ENCODE measurements around the gene ZNF467. TPM values are rescaled to one million over a fixed set of nuclear protein-coding genes. Genes with fewer than 3 reads are reported as not detected.

Gene ZNF467
- total RNA-seq, 1 experiment from 2014 or later: 3.5 TPM

DNA sequence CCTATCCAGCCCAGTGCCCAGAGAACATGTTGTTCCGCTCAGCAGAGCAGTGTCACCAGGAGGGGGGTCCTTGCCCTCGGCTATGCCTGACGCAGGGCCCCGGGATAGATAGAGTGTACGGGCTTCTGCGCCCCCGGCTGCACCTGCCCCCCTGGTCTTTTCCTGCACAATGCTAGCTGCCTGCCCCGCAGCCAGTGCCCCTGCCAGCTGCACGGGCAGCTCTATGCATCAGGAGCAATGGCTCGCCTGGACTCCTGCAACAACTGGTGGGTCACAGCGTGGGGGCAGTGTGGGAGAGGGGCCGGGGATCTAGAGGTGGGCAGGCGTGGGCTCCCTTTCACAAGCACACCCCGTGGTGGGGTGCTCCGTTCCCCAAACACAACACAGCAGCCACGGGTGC is 33.3 kb upstream of the ZNF467 start:
- H3K9me3 ChIP-seq (ENCODE audit: low read depth, low read length, poor library complexity, severe bottlenecking): no peaks in the 10 kb centered on the region
- DNase-seq (ENCODE audit: low spot score): no peak
- ChIA-PET POLR2A (ENCODE audit: low non-redundant PET) (no interaction called here), CTCF (interaction anchor here (0.6 kb wide), 1 partner anchor 8 kb away, joined by 3 read pairs; no protein-coding TSS in a partner anchor)
- H3K36me3 ChIP-seq (ENCODE audit: insufficient read depth, low read length, poor library complexity, severe bottlenecking): no peaks in the 10 kb centered on the region
- no TSS peak for BruUV-seq (replicated peaks)
- intact Hi-C loops (cut with micrococcal nuclease; ENCODE audit: unreplicated experiment): loop anchor here (5.0 to 10.0 kb wide), 2 partner anchors 238 to 471 kb away; no protein-coding TSS in a partner anchor
- no peaks in the 10 kb centered on the region for H3K4me1 ChIP-seq (ENCODE audit: insufficient read depth, low read length, poor library complexity, severe bottlenecking)
- no peak overlapping the region for H3K4me3 ChIP-seq (ENCODE audit: low read depth, low read length, poor library complexity, severe bottlenecking)
- no peak for TF ChIP-seq EZH2 (IDR thresholded peaks at IDR 0.05; ENCODE audit: borderline replicate concordance, low read depth, low read length, poor library complexity, severe bottlenecking)
- TF ChIP-seq CTCF (conservative IDR thresholded peaks at IDR 0.05; ENCODE audit: low read depth, low read length): no peak
- H3K27me3 ChIP-seq (replicated peaks; ENCODE audit: insufficient read depth, low read depth, low read length, poor library complexity): no peaks in the 10 kb centered on the region
- no peak overlapping the region for H3K27ac ChIP-seq (ENCODE audit: low read depth, low read length, poor library complexity, severe bottlenecking)

GRCh38 chr7:149804106-149804505 is 30.7 kb upstream of the ZNF467 start:
- CTCF ChIA-PET: no interaction called here
- DNase-seq (ENCODE audit: low spot score): no peak
- no peaks in the 10 kb centered on the region for H3K27me3 ChIP-seq (replicated peaks; ENCODE audit: insufficient read depth, low read depth, low read length, poor library complexity)

GRCh38 chr7:149803551-149804074 is 30.2 kb upstream of the ZNF467 start:
- ChIA-PET CTCF (interaction anchor here (0.6 kb wide), 1 partner anchor 80 kb away, joined by 3 read pairs; no protein-coding TSS in a partner anchor), POLR2A (ENCODE audit: low non-redundant PET) (no interaction called here)
- TF ChIP-seq CTCF (conservative IDR thresholded peaks at IDR 0.05; ENCODE audit: low read depth, low read length) (no peak), EZH2 (IDR thresholded peaks at IDR 0.05; ENCODE audit: borderline replicate concordance, low read depth, low read length, poor library complexity, severe bottlenecking) (no peak)
- DNase-seq (ENCODE audit: low spot score): no peak
- no peaks in the 10 kb centered on the region for H3K4me1 ChIP-seq (ENCODE audit: insufficient read depth, low read length, poor library complexity, severe bottlenecking)
- H3K27me3 ChIP-seq (replicated peaks; ENCODE audit: insufficient read depth, low read depth, low read length, poor library complexity): no peaks in the 10 kb centered on the region
- H3K36me3 ChIP-seq (ENCODE audit: insufficient read depth, low read length, poor library complexity, severe bottlenecking): no peaks in the 10 kb centered on the region
- no peak overlapping the region for H3K27ac ChIP-seq (ENCODE audit: low read depth, low read length, poor library complexity, severe bottlenecking)
- intact Hi-C loops (cut with micrococcal nuclease; ENCODE audit: unreplicated experiment): loop anchor here (10.0 kb wide), 1 partner anchor 241 kb away; no protein-coding TSS in a partner anchor
- no TSS peak for BruUV-seq (replicated peaks)
- no peak overlapping the region for H3K4me3 ChIP-seq (ENCODE audit: low read depth, low read length, poor library complexity, severe bottlenecking)
- H3K9me3 ChIP-seq (ENCODE audit: low read depth, low read length, poor library complexity, severe bottlenecking): no peaks in the 10 kb centered on the region

More at GRCh38 chr7:149804106-149804505, 30.7 kb upstream of the ZNF467 start:
- Histone ChIP-seq H3K27ac (ENCODE audit: low read depth, low read length, poor library complexity, severe bottlenecking) (no peak overlapping the region), H3K4me1 (ENCODE audit: insufficient read depth, low read length, poor library complexity, severe bottlenecking) (no peaks in the 10 kb centered on the region), H3K4me3 (ENCODE audit: low read depth, low read length, poor library complexity, severe bottlenecking) (no peak overlapping the region), H3K9me3 (ENCODE audit: low read depth, low read length, poor library complexity, severe bottlenecking) (no peaks in the 10 kb centered on the region), H3K36me3 (ENCODE audit: insufficient read depth, low read length, poor library complexity, severe bottlenecking) (no peaks in the 10 kb centered on the region)
- BruUV-seq (replicated peaks): no TSS peak
- TF ChIP-seq CTCF (conservative IDR thresholded peaks at IDR 0.05; ENCODE audit: low read depth, low read length): no peak
- no peak for TF ChIP-seq EZH2 (IDR thresholded peaks at IDR 0.05; ENCODE audit: borderline replicate concordance, low read depth, low read length, poor library complexity, severe bottlenecking)
- intact Hi-C loops (cut with micrococcal nuclease; ENCODE audit: unreplicated experiment): loop anchor here (10.0 kb wide), 1 partner anchor 241 kb away; no protein-coding TSS in a partner anchor
- POLR2A ChIA-PET (ENCODE audit: low non-redundant PET): no interaction called here
